ENCODE measurements around the gene TAP1. TPM values are rescaled to one million over a fixed set of nuclear protein-coding genes. Genes with fewer than 3 reads are reported as not detected.
"Not testable (repeated sequence)": the region's sequence is repeated elsewhere in the genome, so short reads cannot be mapped to it uniquely, and the experiment has no call there.

Gene TAP1
- 75.3 and 106 TPM in 2 replicates for total RNA-seq

- no peak for DNase-seq (ENCODE audit: extremely low read depth, low read depth, low spot score)
Observed at GRCh38 chr6:32853541-32854375, at the start of gene TAP1, which contains the start of gene PSMB9. Gene TAP1 (minus strand): TSS chr6:32853704. CDS start chr6:32853636, 68 bp downstream. Gene PSMB9 (plus strand): TSS chr6:32854192. CDS start chr6:32854230, 38 bp downstream.

- no peak for DNase-seq (ENCODE audit: extremely low read depth, low read depth, low spot score)
Observed at GRCh38 chr6:32895006-32895345, 41.5 kb upstream of the TAP1 start.

GRCh38 chr6:32894085-32895005 is 40.8 kb upstream of the TAP1 start:
- peak; percentile 62 for DNase-seq (ENCODE audit: extremely low read depth, low read depth, low spot score)

- no peak for DNase-seq (ENCODE audit: extremely low read depth, low read depth, low spot score)
Observed at GRCh38 chr6:32890831-32891230, 37.3 kb upstream of the TAP1 start.

- no peak for DNase-seq (ENCODE audit: extremely low read depth, low read depth, low spot score)
Observed at GRCh38 chr6:32889533-32889932, 36.0 kb upstream of the TAP1 start.

- no peak for DNase-seq (ENCODE audit: extremely low read depth, low read depth, low spot score)
Observed at GRCh38 chr6:32888576-32888975, 35.1 kb upstream of the TAP1 start.

GRCh38 chr6:32887616-32888015 is 34.1 kb upstream of the TAP1 start:
- DNase-seq (ENCODE audit: extremely low read depth, low read depth, low spot score): no peak

GRCh38 chr6:32886681-32887383 is 33.3 kb upstream of the TAP1 start:
- DNase-seq (ENCODE audit: extremely low read depth, low read depth, low spot score): no peak

- peak; percentile 66 for DNase-seq (ENCODE audit: extremely low read depth, low read depth, low spot score)
Observed at GRCh38 chr6:32885698-32886286, 32.3 kb upstream of the TAP1 start.

- DNase-seq (ENCODE audit: extremely low read depth, low read depth, low spot score): no peak
Observed at GRCh38 chr6:32883789-32884188, 30.3 kb upstream of the TAP1 start.

GRCh38 chr6:32882879-32883250 is 29.4 kb upstream of the TAP1 start:
- no peak for DNase-seq (ENCODE audit: extremely low read depth, low read depth, low spot score)

GRCh38 chr6:32880962-32881361 is 27.5 kb upstream of the TAP1 start:
- not testable (repeated sequence) for DNase-seq (ENCODE audit: extremely low read depth, low read depth, low spot score)

GRCh38 chr6:32879691-32880090 is 26.2 kb upstream of the TAP1 start:
- no peak for DNase-seq (ENCODE audit: extremely low read depth, low read depth, low spot score)

GRCh38 chr6:32876603-32877002 is 23.1 kb upstream of the TAP1 start:
- DNase-seq (ENCODE audit: extremely low read depth, low read depth, low spot score): no peak

GRCh38 chr6:32873947-32874346 is 20.4 kb upstream of the TAP1 start:
- not testable (repeated sequence) for DNase-seq (ENCODE audit: extremely low read depth, low read depth, low spot score)

- peak; percentile 55 for DNase-seq (ENCODE audit: extremely low read depth, low read depth, low spot score)
Observed at GRCh38 chr6:32868257-32868788, 14.8 kb upstream of the TAP1 start.

GRCh38 chr6:32867554-32868256 is 14.2 kb upstream of the TAP1 start:
- no peak for DNase-seq (ENCODE audit: extremely low read depth, low read depth, low spot score)

- DNase-seq (ENCODE audit: extremely low read depth, low read depth, low spot score): no peak
Observed at GRCh38 chr6:32867022-32867477, 13.5 kb upstream of the TAP1 start.

- no peak for DNase-seq (ENCODE audit: extremely low read depth, low read depth, low spot score)
Observed at GRCh38 chr6:32865724-32866443, 12.4 kb upstream of the TAP1 start.
